GM11168 (cell line): ENCODE results near the gene ABCG1.

Experiments
- in situ Hi-C: fragments of 300-500 bp; cut with MboI; formaldehyde crosslinking; loops from one replicate; pipeline ENCODE4 v1.12.0; 2022; ENCODE audit warnings: low sequenced_read_pairs; ENCODE audit not compliant: unreplicated experiment

ABCG1 gene

DNA sequence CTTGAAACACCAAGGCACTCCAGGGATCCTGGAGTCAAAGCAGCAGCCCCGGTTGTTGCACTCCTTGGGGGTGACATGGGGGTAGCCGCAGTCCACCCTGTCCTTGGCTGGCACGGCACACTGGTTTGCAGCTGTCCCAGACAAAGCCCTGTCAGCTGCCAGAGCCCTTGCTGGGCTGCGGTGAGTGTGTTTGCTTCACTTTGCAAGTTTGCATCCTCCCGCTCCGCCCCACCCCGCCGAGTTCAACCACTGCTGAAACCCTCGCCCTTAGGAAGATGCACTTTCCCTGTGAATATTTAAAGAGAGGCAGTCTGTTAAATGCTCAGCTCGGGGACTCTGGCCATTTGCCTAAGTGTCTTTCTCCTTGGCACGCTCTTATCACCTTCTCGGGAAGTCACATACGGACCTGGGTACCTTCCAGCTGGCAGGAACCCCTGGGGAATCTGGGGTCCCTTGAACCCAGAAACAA lies 94.6 kb downstream of the ABCG1 start:
- in situ Hi-C loops: loop anchor here (10.0 kb wide), 1 partner anchor 131 kb away; no protein-coding TSS in a partner anchor

DNA sequence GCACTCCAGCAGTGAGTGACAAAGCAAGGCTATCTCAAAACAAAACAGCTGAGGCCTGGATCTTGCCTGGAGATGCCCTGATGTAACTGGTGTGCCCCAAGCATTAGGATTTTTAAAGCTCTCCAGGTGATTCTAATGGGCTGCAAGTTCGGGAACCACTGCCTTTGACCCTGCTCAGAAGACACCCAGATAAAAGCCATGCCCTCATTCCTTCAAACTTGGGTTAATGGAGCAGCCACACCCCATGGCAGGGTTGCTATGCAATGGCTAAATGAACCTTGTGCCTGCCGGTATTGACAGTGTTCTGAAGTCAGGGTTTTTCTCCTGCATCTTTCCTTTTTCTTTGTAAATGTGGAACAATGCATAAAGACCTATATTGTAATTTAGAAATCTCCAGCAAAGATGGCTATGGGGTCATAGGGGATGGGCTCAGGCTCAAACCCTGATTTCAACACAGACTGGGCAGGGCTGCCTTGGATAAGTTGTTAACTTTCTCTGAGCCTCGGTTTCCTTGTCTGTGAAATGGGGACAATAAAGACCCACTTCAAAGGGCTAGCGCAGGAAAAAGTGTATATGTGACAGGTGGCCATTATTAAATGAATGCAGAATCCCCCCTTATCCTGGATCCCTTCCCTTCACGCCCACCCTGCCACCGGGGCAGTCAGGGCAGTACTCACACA lies 95.8 kb downstream of the ABCG1 start:
- in situ Hi-C loops: loop anchor here (10.0 kb wide), 1 partner anchor 130 kb away; no protein-coding TSS in a partner anchor

DNA sequence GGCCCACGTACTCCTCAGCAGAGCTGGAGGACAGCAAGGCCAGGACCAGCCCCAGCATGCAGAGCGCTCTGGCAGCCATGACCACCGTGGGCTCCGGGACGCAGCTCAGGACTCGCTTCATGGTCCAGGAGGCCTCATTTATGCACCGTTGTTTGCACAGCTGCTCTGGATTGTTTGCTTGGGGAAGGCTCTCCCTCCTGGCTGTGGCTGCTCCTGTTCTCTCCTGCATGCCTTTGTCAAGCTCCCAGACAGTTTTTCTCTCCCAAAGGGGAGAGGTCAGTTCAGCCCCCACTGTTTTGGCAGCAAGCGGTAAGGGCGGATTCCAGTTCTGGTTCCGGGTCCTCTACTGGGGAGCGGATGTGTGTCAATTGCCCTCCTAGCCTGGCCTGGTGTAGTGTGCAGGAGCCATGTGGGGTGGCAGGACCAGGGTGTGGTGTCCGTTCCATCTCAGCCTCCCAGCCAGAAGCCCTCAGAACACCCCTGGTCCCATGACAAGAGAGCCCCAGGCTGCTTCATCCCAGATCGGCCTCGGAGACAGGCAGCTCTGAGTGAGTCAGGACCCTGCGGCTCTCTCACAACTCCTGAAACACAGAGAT lies 96.5 kb downstream of the ABCG1 start, which contains the start of gene TFF3:
Gene TFF3, minus strand, starts transcription at position 114 of the 596 bp plus-strand sequence. Its CDS starts 35 bp downstream, at position 79.
- in situ Hi-C loops: loop anchor here (10.0 kb wide), 1 partner anchor 129 kb away; no protein-coding TSS in a partner anchor

DNA sequence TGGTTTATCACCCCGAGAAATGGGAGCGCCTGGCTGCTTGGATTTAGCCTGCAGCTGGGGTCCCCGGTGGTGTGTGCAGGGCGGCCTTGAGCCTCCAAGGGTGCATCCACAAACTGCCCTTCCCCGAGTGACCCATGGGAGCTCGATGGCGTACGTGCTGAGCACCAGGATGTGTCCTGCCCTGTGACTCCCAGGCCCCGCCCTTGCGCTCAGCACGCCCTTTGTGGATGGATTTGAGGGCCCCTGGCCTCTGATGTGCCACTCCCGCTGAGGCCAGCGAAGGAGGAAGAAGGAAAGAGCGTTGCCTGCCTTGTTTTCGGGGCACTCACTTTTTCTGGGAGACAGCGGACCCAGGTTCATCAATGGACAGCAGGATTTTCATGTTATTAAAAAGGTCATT lies 98.0 kb downstream of the ABCG1 start:
- in situ Hi-C loops: loop anchor here (10.0 kb wide), 1 partner anchor 128 kb away; no protein-coding TSS in a partner anchor

DNA sequence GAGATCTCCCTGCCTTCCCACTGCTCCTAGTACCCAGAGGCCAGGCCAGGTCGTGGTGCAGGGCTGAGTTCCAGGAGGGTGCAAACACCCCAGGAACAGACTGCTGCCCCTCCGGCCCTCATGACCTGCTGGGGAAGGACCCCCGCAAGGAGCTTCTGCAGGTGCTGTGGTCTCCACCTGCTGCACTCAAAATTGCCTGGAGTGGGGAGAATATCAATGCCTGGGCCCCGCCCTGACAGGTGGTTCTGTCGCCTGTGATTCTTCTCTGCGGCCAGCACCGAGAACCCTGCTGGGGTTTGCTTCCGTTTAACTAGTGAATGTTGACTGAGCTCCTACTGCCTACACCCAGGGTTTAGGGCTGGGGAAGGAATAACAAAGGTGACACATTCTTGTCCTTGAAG lies 98.4 kb downstream of the ABCG1 start:
- in situ Hi-C loops: loop anchor here (10.0 kb wide), 1 partner anchor 127 kb away; no protein-coding TSS in a partner anchor

DNA sequence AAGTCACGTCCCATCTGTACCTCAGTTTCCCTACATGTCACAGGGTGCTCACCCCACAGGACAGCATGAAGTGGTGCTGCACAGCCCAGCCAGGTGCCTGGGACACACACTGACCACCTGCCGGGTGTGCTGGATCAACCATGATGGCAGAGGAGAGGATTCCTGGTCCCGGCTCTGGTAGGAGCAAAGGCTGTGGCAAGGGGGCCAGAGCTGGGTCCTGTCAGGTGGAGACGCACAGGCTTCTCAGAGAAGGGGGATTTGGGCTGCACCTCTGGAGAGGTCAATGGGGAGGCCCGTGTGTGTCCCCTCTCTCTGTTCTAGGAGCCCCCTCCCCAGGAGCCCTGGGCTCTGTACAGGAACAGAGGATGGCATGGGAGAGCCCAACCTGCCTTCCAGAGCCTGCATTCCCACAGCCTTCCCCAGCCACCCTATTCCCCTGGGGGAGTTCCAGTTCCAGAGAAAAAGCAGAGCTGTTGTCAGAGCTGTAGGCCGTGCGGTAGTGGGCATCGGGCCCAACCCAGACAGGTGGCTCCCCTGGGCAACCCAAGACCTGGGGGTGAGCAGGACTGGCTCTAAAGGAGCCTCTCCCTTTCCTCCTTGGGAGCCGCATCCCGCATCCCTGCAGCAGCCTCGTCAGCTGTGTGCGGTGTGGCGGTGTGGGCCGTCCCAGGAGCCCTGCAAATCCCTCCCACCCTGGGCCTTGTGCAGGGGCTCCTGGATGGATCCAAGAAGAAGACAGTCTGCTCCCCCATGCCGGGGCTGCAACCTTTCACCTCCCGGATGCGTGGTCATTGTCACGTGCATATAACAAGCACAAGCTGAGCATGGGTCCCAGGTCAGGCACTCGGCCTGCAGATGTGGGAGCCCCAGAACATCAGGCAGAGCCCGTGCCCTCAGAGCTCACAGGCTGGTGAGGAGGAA lies 99.1 kb downstream of the ABCG1 start:
- in situ Hi-C loops: loop anchor here (10.0 kb wide), 1 partner anchor 127 kb away; no protein-coding TSS in a partner anchor

DNA sequence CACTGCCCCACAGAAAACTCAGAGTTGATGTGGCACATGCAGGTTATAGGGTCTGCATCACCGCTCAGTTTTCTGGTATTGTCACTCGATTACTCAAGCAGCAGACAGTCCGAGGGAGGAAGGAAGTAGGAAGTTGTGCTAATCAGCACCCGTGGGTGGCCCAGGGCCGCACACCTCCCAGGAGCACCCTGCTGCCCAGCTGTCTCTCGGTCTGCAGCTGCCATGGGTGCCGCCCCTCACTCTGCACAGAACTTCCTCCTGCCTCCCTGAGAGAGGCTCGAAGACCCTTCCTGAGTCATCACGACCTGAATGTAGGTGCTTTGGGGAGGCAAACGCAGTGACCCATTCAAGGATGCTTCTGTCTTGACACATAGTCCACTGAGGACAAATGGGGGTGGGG lies 100.4 kb downstream of the ABCG1 start:
- in situ Hi-C loops: loop anchor here (10.0 kb wide), 1 partner anchor 125 kb away; no protein-coding TSS in a partner anchor

DNA sequence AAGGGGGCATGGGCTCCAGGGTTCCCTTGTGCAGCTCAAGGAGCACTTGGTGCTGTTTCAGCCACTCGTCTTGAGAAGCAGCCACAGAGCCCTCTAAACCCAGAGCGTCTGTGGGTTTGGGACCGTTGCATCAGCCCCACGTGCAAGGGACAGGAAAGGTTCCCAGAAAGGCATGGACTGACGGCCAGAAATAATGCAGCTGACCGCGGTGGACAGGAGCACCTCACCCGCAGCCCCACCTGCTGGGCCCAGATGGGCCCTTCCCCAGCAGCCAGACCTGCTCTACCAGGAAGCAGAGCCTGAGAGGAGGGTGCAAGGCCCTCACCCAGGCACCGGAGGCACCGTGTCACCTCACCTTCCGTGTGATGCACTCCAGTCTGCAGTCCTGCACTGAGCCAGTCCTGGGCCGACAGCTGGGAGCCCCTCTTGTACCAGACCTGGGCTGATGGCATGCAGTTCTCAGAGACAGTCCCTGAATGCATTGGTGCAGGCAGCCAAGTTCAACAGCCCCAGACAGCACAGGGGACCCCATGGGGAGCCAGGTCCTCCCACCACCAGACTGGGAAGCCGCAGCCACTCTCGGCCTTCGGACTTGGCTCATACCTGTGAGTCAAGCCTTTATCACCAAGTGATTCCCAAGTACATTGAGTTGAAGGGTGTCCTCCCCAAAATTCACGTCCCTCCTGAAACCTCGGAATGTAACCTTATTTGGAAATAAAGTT lies 101.1 kb downstream of the ABCG1 start:
- in situ Hi-C loops: loop anchor here (10.0 kb wide), 1 partner anchor 125 kb away; no protein-coding TSS in a partner anchor

DNA sequence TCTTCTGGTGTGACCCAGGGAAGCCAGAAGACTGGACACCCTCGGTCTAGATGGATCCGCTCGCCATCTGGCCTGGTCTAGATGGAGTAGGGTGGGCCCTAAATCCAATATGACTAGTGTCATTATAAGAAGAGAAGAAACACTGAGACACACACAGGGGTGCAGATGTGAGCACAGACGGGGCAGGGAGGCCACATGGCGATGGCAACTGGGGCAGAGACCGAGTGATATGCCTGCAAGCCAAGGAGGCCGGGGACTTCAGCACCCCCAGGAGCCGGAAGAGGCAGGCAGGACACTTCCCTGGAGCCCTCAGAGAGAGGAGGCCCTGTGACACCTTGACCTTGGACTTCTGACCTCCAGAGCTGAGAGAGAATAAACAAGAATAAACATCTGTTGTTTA lies 101.9 kb downstream of the ABCG1 start:
- in situ Hi-C loops: no loop called here

DNA sequence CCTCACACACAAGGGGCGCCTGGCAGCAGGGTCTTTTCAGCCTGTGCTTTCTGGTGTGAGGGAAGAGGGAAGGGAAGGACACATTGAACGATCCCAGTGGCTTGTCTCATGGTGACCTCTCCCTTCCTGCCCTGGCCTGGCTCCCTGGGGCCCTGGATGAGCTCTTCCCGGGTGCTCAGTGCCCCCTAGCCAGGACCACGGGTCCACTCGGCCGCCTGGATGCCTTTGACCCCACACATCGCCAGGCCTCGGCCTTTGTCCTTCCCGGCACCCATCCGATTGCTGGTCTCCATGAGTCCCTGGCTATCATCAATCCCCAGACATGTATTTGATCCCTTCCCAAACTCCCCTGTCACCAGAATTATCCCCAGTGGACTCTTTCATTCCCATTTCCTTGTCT lies 102.3 kb downstream of the ABCG1 start:
- in situ Hi-C loops: no loop called here

DNA sequence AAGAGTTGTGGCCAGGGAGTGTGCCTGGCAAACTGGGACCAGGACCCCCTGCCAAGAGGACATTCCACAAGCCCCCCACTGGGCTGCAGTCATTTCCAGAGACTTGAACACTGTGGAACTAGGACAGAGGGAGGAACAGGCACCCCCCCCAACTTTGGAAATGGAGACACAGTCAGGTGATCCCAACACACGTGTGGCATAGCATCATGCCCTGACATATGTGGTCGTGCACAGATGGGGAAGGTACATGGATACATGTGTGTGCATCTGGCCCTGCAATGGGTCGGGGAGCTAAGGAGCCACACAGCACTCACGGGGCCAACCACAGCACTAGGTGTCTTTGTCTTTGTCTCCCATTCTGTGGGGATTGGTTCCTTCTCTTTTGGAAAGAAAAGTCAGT lies 102.9 kb downstream of the ABCG1 start:
- in situ Hi-C loops: no loop called here

DNA sequence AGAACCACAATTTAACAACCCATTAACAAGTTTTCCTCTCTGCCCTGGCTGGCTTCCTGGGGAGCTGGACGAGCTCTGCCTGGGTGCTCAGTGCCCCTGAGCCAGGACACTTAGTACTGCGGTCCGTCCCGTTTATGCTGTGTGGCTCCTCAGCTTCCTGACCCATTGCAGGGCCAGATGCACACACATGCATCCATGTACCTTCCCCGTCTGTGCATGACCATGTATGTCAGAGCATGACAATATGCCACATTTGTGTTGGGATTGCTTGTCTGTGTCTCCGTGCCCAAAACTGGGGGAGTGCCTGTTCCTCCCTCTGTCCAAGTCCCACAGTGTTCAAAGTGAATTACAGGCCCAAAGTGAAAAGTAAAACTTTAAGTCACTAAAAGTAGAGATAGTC lies 106.0 kb downstream of the ABCG1 start:
- in situ Hi-C loops: no loop called here

DNA sequence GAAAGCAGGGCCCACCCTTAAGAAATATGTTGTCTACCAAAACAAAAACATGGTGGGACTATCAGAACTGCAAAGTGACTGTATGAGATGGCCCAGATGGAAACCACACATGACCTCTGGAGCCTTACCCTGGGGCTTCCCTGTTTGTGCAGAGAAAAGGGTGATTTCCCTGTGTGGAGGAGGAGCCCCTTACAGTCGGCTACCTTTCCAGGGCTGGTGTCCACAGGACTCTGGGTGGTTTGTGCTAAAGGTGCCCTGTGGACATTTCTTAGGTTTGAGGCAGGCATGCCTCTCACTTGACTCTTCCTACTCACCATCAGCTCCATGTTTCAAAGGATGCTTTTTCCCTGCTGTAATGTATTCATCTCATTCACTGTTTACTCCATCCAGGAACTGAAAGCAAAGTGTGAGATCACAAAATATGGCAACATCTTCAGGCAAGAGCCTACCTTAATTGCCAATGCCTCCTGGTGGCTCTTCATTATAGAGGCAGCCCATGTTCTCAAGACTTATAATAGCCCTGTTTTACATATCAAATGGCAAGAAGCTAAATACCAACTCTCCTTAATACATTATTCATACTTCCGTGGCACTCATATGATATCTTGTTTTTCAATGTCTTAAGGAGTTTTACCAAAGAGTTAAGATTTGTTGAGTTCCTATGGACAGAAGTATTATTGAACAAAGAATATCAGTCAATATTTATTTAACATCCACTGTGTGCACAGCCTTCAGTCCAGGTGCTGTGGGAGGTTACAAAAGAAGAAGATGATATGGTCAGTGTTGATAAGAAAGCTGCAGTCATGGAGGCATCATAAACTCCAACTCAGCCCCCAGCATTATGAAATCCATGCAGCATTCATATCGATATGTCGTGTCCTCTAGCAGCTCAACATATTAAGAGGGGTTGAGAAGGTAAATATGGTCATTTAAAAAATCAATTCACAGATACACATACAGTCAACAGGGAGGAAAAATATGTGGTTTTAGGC lies 111.7 kb downstream of the ABCG1 start:
- in situ Hi-C loops: no loop called here

DNA sequence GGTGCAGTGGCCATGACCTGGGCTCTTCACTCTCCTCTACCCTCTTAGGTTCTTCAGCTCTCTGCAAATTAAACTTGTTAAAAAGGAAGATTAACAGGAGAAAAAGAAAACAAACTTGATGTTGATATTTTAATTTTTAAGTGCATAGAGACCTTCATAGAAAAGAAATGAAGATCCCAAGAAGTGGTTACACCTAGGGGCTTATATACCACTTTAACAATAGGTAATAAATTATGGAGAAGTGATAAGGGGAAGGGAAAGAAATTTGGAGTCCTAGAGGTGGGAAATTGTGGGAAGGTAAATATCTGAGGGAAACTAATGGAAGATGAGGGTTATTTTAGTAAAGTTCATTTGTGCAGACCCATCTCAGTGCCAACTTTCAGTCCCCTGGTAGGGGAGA lies 112.7 kb downstream of the ABCG1 start:
- in situ Hi-C loops: no loop called here

DNA sequence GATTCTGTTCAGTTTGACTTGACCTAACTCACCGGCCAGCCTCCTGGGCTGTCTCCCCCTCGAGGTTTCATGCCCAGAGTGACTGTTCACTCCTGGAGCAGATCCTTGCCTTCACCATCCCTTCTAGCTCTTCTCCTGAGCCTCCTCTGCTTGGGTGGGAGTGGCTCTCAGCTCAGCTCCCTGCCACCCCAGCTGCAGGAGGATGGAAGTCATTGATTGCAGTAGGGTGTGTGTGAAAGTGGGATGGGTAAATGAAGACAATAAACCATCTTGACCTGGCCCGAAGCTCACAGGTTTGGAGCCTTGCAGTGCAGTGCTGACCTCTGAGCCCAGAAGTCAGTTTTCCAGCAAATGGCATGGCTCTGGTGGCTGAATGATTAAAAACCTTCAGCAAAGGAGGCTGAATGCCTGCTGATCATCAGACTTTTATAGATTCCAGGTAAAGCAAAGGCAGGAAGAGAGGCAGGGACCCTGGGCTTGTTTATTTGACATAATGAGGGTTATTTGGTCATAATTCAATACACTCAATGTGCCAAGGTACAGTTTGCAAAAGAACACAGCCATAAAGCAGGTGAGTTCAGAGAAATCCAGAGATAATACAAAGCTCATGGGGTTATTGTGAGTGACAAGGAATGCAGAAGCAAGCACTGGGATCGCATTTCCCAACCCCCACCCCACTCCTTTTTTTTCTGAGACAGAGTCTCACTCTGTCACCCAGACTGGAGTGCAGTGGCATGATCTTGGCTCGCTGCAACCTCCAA lies 113.8 kb downstream of the ABCG1 start:
- in situ Hi-C loops: no loop called here

DNA sequence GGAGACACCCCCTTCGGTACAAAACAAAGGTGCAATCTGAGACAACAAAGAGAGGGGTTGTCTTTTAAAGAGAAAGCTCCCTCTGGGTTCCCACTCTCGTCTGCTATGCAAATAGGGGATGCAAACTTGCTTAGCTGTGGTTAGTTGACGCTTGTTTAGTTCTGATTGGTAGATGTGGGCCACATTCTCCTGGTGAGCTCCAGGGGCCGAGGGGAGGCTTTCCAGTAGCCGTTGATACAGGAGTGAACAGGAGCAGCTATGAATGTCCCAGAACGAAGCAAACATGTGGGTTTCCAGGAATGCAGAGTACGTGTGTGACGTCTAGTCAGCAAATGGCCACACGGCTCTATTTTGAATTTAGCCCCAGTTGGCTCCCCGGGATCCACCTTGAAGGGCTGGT lies 117.1 kb downstream of the ABCG1 start:
- in situ Hi-C loops: no loop called here

DNA sequence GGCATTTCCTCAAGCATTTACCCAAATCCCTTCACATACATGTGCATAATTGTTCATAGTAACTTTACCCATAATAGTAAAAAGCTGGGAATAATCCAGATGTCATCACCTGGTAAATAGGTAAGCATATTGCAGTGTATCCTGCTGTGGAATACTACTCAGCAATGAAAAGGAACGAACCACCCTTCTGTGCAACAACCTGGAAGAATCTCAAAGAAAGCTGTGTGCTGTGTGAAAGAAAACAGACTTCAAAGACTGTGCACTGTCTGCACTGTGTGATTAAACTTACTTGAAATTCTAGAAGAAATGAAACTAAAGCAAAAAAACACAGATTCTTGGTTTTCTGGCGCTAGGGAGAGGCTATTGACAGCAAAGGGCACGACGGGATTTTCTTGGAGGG lies 118.3 kb downstream of the ABCG1 start:
- in situ Hi-C loops: no loop called here
